ENCODE results near the gene MSRB1.
"Not testable (repeated sequence)": the region's sequence is repeated elsewhere in the genome, so short reads cannot be mapped to it uniquely, and the experiment has no call there.

The MSRB1 gene

GRCh38 chr16:1960665-1961630 is 17.9 kb upstream of the MSRB1 start:
- DNase-seq: peak; percentile 41

GRCh38 chr16:1959269-1960039 is 16.5 kb upstream of the MSRB1 start, which contains the start of gene NDUFB10:
Gene NDUFB10 (plus strand): TSS chr16:1959538. CDS start chr16:1959625, 87 bp downstream.
- DNase-seq: peak; percentile 96

- no peak for DNase-seq
These were observed 15.8 kb upstream of the MSRB1 start for GRCh38 chr16:1958715-1959268.

GRCh38 chr16:1958143-1958491 is 15.1 kb upstream of the MSRB1 start:
- not testable (repeated sequence) for DNase-seq

- DNase-seq: not testable (repeated sequence)
These were observed 14.6 kb upstream of the MSRB1 start for GRCh38 chr16:1957434-1958142.

GRCh38 chr16:1953734-1954133 is 10.7 kb upstream of the MSRB1 start:
- no peak for DNase-seq

- DNase-seq: no peak
These were observed 7.6 kb upstream of the MSRB1 start for GRCh38 chr16:1950559-1950958.

- DNase-seq: no peak
These were observed 7.0 kb upstream of the MSRB1 start for GRCh38 chr16:1950047-1950446.

- no peak for DNase-seq
These were observed 6.5 kb upstream of the MSRB1 start for GRCh38 chr16:1949507-1949906.

GRCh38 chr16:1947369-1947670 is 4.3 kb upstream of the MSRB1 start:
- no peak for DNase-seq

- DNase-seq: no peak
These were observed 3.7 kb upstream of the MSRB1 start for GRCh38 chr16:1946495-1947368.

- no peak for DNase-seq
These were observed 2.8 kb upstream of the MSRB1 start for GRCh38 chr16:1945559-1946391.

GRCh38 chr16:1944612-1945199 is 1.7 kb upstream of the MSRB1 start:
- no peak for DNase-seq

GRCh38 chr16:1942047-1942809 is 771 bp downstream of the MSRB1 start:
- no peak for DNase-seq

GRCh38 chr16:1941162-1942046 is 1.6 kb downstream of the MSRB1 start:
- no peak for DNase-seq

GRCh38 chr16:1940273-1941161 is 2.5 kb downstream of the MSRB1 start:
- no peak for DNase-seq

- DNase-seq: not testable (repeated sequence)
These were observed 3.2 kb downstream of the MSRB1 start for GRCh38 chr16:1939833-1940232.

- DNase-seq: no peak
These were observed 4.1 kb downstream of the MSRB1 start for GRCh38 chr16:1938910-1939309.
